NCI-H1436 (cell line): ENCODE measurements around the gene LRP4.
"Not testable (repeated sequence)": the region's sequence is repeated elsewhere in the genome, so short reads cannot be mapped to it uniquely, and the experiment has no call there.

ENCODE experiments used
- DNase-seq: peaks from one replicate; lab custom pipeline; 2025; lab: John Stamatoyannopoulos, UW

Gene LRP4

DNA sequence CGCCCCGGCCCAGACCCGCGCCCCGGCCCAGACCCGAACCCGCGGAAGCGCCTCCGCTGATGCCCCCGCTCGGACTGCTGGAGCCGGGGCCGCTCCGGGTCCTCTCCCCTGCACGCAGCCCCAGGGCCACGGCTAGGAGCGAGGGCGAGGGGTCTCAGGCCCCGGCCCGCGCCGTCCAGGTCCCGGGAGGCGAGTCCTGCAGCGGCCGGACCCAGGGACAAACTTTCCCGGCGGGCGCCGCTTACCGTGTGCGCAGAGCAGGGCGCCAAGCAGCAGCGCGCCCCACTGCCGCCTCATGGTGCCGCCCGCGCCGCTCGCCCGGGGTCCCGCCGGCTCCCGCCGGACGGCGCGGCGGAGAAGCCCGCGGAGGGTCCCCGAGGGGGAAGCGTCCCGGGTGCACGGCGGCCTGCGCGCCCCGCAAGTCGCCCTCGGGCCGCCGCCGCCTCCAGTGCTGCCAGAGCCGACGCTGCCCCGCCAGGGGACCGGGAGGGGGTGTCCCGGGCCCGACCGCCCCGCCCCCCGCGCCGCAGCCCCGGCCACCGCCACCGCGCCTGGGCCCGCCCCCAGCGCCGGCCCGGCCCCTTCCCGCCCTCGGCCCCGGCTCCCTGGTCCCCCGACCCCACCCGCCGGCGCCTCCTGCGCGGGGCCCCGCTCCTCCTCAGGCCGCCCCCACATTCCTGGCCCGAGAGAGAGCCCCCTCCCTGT, at the start of gene LRP4:
TSS of gene LRP4 (minus strand) at position 468 of the 705 bp plus-strand sequence. CDS start at position 297, 171 bp downstream.
- no peak for DNase-seq

DNA sequence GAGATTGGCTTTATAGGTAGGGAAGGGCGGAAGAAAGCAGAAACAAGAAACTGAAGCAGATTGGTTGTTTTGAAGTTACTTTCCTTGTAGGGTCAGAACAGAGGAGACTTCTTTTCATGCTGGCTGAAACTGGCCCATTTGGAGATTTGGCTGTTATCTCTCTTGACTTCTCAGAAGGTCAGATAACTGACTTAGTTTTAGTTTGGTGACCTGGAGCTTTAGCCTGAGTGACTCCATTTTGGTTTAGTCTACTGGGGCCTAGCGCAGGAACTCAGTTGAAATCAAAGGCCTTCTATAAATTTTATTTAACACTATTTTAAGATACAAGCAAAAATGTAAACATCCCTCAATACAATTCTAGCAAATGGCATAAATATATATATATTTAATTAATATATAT, 49.6 kb upstream of the LRP4 start:
- DNase-seq: no peak

- no peak for DNase-seq
Observed at GRCh38 chr11:46966773-46967172, 48.4 kb upstream of the LRP4 start.

- DNase-seq: no peak
Observed at GRCh38 chr11:46963844-46964243, 45.5 kb upstream of the LRP4 start.

GRCh38 chr11:46961886-46962285, 43.5 kb upstream of the LRP4 start:
- DNase-seq: not testable (repeated sequence)

DNA sequence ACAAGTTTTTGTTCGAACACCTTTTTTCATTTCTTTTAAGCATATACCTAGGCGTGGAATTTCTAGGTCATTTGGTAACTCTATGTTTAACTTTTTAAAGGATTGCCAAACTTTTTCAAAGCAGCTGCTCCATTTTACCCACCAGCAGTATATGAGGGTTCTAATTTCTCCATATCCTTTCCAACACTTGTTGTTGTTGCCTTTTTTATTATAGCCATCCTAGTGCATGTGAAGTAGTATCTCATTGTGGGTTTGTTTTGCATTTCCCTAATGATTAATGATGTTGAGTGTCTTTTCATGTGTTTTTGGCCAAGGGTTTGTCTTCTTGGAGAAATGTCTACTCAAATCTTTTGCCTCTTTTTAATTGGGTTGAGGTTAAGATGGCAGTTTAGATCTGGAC, 42.7 kb upstream of the LRP4 start:
- DNase-seq: no peak

- no peak for DNase-seq
Observed at GRCh38 chr11:46958777-46959176, 40.4 kb upstream of the LRP4 start.

- DNase-seq: no peak
Observed at GRCh38 chr11:46953093-46953492, 34.7 kb upstream of the LRP4 start.

- no peak for DNase-seq
Observed at GRCh38 chr11:46952553-46952952, 34.2 kb upstream of the LRP4 start.

DNA sequence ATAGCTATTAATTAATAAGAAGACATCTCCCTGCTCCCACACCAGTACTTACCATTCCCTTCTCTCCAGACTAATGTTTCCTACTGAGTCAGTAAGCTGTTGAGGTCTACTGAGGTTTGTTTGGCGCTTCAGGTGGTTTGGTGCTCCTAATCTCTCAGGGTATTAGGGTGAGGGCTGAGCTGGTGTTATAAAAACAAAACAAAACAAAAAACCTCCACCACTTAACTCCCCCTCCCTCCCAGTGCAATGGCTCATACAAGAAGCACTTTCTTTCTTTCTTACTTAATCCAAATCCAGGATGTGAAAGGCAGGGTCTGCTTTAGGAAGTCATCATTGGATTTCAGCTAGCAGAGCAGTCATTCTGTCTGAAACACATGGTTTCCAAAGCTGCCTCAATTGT, 33.5 kb upstream of the LRP4 start:
- DNase-seq: no peak

GRCh38 chr11:46949297-46949696, 30.9 kb upstream of the LRP4 start:
- DNase-seq: no peak

DNA sequence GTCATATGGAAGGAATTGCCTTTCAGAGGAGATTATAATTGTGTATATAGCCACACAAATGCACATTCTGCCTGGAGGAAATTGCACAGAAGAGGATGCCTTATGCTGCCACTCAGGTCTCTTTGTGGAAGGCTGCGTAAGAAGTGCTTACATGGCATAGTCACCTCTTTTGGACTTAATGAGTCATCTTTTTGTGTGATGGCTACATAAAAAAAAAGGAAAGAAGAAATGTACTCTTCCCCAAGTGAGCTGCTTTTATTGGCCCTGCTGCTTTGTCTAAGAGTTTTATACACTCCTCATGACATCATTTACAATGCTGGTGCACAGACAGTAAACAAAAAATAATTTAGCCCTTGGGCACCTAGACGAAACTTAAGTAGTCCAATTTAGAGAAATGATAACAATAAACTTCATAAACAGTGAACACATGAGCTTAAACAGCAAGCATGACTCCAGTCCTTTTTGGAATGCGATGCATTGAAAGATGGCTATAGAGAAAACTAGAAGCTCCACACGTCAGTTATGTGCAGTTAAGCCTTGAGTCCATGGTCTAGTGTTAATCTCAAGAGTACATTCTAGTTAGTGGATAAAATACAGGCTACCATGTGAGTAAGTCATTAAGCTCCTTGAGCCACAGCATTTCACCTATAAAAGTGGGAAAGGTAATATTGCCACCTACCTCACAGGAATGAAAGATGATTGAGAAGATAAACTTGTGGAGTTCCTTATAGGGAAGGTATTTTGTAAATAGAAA, 30.2 kb upstream of the LRP4 start:
- DNase-seq: peak; percentile 34

GRCh38 chr11:46947399-46948077, 29.2 kb upstream of the LRP4 start:
- DNase-seq: peak; percentile 11

DNA sequence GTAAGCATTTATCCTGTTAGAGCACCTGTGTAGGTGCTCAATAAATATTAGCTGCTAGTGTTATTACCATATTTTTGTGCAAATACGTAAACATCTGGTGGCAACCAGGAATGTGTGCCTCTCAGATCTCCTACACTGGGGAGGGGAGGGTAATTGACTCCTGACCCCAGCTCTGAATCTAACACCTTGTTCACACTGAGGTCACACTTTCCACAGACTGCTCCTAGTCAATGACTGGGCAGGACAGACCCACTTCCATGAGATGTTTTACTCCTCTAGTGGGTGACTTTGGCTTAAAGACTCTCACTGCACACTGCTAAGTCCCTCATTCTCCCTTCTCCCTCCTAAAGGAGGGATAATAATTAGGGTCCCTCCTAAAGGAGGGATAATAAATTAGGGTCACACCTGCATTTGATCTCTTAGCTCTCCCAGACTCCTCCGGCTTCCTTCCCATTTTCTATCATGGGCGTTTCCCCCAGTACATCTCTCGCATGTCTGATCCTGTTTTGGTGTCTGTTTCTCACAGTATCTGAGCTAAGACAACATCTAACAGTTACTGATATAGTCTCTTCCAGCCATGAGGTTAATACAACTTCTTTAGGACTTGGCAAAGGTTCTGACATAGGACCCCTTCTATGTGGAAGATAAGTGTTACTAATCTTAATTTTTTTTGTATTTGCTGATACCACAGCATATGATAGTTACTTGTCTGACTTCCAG, 26.2 kb upstream of the LRP4 start:
- DNase-seq: no peak

GRCh38 chr11:46942172-46942571, 23.8 kb upstream of the LRP4 start:
- DNase-seq: no peak

- DNase-seq: peak; percentile 92
Observed at GRCh38 chr11:46936138-46937110, 18.1 kb upstream of the LRP4 start, which contains the start of gene CSTPP1. Gene CSTPP1 (plus strand): TSS chr11:46936761. CDS start chr11:46936806, 45 bp downstream.

GRCh38 chr11:46930089-46930488, 11.7 kb upstream of the LRP4 start:
- no peak for DNase-seq

DNA sequence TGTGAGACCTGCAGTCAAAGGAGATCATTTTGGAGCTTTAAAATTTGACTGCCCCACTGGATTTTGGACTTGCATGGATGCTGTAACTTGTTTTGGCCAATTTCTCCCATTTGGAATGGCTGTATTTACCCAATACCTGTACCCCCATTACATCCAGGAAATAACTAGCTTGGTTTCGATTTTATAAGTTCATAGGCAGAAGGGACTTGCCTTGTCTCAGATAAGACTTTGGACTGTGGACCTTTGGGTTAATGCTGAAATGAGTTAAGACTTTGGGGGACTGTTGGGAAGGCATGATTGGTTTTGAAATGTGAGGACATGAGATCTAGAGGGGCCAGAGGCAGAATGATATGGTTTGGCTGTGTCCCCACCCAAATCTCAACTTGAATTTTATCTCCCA, 10.4 kb upstream of the LRP4 start:
- not testable (repeated sequence) for DNase-seq

GRCh38 chr11:46927928-46928327, 9.6 kb upstream of the LRP4 start:
- not testable (repeated sequence) for DNase-seq

DNA sequence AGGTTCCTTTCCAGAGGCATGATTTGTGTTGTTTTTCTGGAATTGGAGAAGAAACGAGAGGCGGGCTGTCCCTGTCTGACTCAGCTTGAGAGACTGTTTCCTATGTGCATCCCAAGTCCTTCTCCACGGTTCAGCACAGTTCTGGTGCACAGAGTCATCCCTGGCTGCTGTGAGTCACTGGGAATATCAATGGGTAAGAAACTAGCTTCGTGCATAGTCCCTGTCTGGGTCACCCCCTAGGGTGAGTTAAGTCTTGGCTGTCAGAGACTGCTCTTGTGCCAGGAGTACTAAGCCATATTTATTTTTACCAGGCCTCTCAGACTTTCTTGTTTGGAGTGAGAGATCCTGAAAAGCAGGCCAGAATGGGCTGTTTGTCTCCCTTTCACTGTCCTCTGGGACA, 2.4 kb upstream of the LRP4 start:
- no peak for DNase-seq
